NCI-H345 treated with DMSO at 0.1 percent for 48 hours (cell line): ENCODE data around the gene NDFIP2.

Experiments used
- DNase-seq: peaks from one replicate; lab custom pipeline; 2025; ENCODE audit not compliant: unreplicated experiment; lab: John Stamatoyannopoulos, UW

The NDFIP2 gene

DNA sequence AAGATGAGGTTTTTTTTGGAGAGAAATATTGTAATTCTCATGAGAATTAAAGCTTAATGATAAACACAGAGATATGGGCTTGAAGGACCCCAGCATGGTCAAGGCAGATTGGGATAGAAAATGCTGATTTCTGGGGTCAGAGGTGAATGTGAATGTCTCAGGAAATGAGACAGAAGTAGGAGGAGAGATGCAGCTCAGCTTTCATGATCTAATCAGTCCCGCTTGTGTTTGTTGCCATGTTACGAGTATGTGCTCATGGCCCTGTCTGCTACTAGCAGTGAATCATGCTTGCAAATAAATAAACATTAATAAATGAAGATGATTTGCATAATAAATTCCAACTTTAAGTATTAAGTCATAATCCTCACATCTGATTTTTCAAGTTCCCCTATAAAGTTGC is 23.0 kb upstream of the NDFIP2 start:
- DNase-seq: no peak

DNA sequence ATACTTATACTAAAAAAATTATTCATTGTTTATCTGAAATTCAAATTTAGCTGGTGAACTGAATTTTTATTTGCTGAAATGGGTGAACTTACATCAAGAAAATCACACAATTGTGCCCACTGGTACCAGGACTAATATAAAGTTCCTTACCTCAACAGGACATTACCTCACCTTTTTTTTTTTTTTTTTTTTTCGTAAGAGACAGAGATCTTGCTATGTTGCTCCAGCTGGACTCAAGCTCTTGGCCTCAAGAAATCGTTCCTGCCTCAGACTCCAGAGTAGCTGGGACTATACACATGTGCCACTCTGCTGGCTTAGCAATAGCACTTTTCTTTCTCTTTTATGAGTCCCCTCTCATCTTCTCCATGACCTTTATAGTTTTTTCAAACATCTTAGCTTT is 22.5 kb upstream of the NDFIP2 start:
- DNase-seq: no peak

DNA sequence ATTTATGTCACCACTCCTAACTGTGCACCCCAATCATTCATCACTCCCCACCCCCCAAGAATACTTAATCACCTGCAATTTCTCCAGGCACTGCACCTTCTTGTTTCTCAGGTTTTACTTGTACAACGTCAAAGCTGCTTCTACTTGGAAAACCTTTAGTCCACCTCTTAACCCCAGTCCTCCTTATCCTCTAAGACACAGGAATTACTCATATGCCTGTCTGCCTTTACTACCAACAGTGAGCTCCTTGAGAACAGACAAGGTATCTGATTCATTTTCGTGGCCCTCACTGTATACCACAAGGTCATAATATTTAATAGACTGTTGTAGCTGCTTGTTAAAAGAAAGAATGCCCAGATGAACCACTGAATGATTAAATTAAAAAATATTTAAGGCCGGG is 21.0 kb upstream of the NDFIP2 start:
- no peak for DNase-seq

DNA sequence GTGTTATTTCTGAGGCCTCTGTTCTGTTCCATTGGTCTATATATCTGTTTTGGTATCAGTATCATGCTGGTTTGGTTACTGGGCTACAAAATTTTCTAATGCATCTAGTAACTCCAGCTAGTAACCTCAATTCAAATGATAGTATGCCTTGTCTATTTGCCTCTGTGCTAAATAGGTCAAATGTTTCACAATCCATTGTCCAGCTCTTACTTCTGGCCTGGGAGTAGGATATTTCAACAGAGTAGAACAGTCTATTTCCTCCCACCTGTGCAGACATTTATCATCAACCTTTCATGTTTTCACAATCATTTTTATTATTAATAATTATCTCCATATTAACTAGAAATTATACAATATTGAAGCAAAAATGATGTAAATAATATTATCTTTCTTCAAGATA is 18.1 kb upstream of the NDFIP2 start:
- DNase-seq: no peak

DNA sequence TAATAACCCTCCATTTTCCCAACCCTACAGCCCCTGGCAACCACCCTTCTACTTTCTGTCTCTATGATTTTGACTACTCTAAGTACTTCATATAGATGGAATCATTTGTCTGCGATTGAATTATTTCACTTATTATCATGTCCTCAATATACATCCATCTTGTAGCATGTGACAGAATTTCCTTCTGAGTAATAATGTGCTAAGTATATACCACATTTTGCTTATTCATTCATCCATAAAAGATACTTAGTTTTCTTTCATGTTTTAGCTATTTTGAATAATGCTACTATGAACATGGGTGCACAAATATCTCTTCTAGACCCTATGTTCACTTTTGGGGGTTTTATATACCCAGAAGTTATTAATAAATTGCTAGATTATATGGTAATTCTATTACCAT is 17.4 kb upstream of the NDFIP2 start:
- no peak for DNase-seq

DNA sequence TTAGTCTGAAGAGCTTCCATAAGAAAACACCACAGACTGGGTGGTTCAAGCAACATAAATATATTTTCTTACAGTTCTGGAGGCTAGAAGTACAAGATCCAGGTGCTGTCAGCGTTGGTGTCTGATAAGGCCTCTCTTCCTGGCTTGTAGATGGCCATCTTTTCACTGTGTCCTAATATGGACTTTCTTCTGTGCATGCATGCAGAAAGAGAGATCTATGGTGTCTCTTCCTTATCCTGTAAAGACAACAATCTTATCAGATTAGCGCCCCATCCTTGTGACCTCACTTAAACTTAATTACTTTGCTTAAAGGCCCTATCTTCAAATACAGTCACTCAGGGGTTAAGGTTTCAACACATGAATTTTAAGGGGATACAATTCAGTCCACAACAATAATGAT is 14.1 kb upstream of the NDFIP2 start:
- no peak for DNase-seq

DNA sequence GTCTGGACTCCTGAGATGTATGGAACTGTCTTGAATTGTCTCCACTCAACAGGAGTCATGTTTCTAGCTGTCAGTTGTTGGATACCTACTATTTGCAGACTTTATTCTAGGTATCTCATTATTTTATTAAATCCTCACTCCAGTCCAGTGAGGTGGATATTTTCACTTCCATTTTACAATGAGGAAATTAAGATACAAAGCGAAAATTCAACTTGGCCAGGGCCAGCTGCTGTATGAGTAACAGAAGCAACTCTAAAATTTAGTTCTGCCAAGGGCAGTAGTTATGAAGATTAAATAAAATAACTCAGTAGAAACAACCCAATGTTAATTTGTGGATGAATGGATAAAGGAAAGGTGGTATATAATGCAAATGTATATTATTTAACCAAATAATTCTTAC is 12.6 kb upstream of the NDFIP2 start:
- no peak for DNase-seq

DNA sequence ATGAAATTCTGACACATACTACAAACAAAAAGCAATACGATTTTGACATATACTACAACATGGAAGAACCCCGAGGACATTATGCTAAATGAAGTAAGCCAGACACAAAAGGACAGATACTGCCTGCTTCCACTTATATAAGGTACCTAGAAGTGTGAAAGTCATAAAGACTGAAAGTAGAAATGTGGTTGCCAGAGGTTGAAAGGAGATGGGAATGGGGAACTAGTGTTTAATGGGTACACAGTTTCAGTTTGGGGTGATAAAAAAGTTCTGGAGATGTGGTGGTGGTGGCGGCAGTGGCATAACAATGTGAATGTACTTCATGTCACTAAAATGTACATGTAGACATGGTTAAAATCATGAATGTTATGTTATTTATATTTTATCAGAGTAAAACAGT is 12.1 kb upstream of the NDFIP2 start:
- DNase-seq: no peak

DNA sequence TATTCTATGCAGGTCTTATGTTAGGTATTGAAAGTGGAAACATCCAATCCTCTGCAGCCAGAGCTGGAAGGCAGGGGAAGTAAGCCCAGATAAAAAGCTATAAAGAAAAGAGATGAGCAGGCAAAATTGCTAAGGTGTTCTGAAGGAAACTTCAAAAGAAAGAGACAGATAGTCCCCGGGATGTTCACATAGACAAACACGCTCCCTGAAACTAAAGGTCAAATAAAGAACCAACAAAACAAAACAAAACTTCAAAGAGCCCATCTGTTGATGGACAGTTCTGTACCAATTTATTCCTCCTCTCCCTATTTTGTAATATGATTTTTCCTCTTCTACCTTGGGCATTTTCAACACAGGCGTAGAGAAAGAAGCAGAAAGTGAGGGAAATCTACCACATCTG is 11.3 kb upstream of the NDFIP2 start:
- DNase-seq: no peak

DNA sequence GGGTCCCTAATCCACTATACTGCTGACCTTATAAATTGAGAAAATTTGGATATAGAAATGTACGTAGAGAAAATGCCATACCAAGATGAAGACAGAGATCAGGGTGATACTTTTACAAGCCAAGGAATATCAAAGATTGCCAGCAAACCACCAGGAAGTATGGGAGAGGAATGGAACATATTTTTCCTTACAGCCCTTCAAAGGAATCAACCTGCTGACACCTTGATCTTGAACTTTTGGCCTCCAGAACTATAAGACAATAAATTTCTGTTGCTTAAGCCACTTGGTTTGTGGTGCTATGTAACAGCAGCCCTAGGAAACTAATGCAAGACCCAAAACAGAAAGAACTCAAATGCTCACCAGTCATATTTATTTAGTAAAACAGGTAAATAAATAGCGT is 10.3 kb upstream of the NDFIP2 start:
- DNase-seq: no peak

DNA sequence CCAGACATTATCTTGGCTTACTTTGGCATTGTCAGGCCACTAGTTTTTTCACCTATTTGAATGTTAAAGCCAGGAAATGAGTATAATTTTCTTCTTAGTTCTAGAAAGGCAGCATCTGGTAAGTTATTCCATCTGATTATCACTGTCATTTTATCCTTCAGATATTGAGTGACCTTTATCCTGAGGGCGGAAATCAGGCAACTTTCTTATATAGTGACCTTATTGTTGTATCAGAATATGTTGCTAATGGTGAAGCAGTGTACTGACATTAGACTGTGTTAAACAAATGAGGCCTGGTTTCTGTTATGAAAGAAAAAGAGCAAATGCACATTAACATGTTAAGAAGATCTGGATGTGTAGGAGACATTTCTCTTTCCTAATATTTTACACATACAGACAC is 5.4 kb upstream of the NDFIP2 start:
- DNase-seq: no peak

DNA sequence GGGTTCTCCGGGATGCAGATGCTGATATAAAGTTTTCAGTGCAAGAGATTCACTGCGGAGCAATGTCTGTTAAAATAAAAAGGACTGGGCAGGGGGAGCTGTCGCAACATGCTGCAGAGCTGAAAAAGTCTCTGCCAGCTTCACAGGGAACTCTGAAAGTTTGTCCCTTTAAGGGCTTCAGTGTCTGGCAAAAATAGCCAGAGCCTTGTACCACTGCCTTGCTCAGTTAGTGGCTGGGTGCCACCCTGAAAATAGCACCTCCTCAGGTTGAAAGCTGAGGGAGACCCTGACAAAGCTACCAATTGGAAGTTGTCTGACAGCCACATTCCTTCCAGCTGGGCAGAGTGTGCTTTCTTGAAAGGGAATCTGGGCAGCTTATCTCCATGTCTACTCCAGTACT is 3.0 kb upstream of the NDFIP2 start:
- no peak for DNase-seq

DNA sequence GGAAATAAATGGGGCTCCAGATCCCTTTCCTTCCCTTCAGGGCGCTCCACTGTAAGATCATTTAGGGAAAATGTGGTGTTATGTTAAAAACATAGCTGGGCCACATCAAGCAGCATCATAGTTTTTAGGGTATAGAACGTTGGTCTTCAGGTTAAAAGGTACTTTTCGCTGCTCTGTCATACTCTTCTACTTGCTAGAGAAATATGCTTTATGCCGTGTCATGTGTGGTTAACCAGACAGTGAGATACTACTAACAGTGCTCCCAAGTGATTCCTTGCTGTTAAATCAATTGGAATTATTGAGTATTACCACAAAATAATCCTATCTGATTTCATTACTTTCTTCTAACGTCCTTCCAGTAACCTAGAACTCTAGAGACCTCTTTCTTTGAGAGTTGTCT is 1.1 kb upstream of the NDFIP2 start:
- DNase-seq: no peak

DNA sequence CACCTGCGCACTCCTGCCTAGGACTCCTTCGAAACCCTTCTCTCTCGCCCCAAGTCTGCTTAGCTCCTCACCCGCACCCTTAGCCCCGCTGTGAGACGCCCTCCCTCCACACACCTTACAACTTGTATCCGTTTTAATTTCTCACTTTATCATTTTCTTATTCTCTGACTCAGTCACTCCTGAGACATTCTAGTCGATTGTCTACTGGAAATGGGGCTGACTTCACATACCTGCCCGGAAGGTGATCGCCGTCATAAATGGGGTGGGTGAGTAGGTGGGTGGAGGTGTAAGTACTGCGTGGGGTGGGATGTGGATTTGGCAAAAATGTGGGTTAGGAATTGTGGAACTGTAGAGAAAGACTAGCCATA is 714 bp downstream of the NDFIP2 start:
- DNase-seq: no peak

DNA sequence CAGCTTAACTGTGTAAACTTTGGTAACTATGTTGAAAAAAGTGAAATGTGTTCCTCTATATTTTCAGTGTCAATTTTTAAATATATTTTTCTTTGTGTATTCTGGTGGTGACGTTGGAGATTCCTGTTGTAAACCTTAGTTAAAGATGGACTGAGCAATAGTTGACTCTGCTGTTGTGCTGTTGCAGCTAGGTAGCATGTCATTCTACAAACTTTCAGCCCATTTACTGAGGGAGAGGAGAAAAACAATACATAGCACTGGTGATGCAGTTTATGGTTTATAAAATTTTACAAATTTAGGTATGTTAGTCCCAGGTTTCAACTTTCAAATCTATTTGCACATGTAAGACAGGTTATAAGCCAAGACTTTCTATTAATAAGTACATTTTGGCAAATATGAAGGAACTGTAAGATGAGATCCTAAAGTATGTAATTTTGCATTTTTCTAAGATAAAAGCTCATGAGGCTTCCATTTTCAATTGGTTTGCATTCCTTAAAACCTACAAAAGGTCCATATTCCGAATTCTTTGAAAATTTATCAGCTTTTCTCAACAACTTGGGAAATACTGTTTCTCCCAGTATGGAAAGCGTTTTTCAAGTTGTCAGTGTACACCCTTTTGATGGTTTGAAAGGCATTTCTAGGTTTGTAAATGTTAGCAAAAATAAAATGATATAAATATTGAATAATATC is 1.5 kb downstream of the NDFIP2 start:
- no peak for DNase-seq

DNA sequence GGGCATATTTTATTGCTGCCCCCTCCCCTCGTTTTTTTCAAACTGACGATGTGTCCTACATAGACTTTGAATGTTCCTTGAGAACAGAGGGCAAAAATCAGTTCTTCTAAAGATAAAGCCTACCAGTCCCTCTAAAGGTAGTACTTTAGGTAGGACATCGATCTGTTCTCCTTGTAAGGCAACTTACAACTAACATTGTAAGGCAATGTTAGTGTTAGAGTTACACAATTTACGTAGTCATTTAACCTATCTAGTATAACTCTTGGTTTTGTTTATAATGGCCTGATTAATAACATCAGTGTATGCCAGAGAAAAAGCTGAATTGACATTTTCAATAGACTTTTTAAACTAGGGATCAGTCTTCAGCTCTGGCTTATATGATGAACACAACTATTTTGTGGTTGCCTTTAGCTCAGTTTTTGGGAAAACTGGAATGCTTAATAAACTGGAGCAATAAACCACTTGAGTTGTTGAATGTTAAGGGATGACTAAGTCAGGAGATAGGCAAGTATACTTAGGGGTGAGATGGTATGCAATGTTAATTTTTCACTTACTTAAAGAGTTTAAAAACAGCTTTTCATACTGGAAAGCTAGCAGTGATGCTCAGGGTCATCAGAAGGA is 2.2 kb downstream of the NDFIP2 start:
- no peak for DNase-seq

DNA sequence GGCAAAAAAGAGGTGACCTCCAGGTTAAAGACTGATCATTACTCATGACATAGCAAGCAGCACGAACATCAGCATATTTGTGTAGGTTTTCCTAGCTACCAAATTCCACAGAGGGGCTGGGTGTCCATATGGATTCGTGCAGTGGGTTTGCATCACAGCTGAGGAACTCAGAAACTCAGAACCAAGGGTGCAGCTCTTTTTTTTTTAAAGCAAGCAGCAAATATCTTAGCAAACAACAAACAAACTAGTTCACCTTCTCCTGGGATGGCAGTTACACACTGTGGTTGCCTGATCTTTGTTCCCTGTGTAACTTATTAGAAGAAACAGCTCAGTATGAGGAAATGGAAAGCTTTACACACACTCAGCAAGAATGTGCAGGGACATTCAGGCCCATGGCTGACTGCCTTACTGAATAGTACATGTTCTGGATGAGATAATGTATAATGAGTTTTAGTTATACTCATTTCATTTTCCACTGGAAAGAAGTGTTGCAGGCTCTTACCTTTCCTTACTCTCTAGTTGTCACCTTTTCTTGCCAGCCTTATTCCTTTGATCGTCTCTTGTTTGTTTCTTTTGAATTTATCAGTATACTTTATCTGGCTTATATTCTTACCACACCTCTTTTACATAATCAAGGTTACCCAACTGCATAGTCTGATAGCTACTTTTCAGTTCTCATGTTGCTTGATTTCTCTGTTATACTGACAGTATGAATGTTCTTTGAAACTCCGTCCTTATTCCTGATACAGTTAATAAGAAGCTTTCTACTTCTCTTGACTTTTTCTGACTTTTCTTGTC is 4.3 kb downstream of the NDFIP2 start:
- DNase-seq: no peak

DNA sequence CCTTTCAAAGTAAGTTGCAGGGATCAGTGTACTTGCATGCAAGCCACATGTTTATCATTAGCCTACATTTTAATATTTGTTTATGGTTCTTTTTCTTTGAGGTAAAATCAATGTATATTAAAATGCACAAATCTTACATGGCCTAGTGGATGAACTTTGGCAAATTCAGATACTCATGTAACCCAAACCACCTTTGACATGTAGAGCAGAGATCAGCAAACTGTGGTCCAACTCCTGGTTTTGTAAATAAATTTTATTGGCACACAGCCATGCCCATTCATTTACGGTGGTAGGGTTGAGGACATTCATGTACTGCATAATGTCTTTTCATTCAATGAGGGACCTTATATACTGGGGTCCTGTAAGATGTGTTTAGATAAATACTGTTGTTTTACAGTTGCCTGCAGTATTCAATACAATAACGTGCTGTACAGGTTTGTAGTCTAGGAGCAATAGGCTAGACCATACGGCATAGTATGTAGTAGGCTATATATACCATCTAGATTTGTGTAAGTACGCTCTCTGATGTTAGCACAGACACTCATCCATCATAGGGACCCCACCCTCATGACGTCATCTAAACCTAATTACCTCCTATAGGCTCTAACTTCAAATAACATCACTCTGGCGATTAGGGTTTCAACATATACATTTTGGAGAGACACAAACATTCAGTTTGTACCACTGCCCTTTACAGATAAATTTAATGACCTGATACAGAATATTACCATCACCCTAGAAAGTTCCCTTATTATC is 5.7 kb downstream of the NDFIP2 start:
- no peak for DNase-seq

DNA sequence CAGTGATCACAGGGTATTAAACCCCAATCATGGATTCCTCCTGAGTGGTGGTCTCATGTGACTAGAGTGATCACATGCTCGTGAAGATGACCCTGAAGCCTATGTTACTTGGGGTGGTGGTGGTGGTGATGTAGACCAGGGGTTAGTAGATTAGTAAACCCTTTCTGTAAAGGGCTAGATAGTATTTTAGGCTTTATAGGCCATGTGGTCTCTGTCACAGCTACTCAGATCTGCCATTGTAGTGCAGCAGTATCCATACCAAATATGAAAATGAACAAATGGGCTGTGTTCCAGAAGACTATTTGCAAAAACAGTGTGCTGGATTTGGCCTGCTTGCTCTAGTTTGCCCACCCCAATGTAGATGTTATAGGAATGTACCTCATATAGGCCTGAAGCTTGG is 9.4 kb downstream of the NDFIP2 start:
- no peak for DNase-seq

DNA sequence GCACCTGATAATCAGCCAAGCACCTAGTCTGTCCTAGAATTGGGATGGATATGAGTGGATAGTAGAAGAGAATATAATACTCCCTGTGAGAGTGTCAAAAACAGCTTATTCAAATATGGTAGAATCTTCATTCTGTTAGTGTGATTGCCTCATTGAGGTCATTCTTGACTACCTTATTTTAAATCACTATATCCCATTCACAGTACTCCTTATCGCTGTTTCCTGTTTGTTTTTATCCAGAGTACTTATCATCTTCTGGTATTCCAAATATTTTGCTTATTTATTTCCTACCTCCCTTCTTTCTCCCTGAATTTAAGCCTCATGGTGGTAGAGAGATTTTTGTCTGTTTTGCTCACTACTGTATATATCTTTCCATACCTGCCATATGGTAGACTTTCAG is 9.9 kb downstream of the NDFIP2 start:
- no peak for DNase-seq

DNA sequence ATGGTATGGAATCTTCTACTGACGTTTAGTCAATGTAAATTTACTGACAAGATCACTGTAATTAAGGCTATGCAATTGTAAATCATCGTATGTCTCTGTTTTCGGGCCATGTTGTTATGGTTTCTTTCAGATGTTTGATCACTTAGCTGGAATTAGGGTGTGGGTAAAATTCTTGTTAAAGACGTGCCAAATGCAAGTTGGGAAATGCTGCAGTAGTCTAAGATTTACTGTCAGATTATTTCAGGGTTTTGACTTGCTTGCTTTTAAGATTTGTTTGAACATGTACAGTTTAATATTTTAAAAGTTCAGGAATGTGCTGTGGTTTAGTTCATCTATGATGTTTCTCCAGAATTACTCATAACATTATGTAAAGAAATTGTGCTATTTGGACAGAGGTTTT is 10.8 kb downstream of the NDFIP2 start:
- no peak for DNase-seq

DNA sequence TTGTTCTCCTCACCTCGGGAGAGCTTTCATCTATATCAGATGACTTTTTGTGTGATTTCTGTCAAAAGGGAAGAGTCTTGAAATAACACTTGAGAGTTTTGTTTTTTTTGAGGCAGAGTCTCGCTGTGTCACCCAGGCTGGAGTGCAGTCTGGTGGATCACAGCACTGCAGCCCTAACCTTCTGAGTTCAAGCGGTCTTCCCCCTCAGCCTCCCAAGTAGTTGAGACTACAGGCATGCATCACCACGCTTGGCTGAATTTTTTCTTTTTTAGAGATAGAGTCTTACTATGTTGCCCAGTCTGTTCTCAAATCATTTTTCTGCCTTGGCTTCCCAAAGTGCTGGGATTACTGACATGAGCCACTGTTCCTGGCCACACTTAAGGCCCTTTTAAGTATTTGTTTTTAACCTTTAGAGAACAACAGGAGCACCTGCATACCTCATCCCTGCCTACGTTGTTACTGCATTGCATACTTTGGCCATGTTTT is 11.4 kb downstream of the NDFIP2 start:
- DNase-seq: no peak
